Mucosa of gallbladder (tissue), 1 donor: Measurements from ENCODE around the gene PIK3CD. TPM values are rescaled to one million over a fixed set of nuclear protein-coding genes. Genes with fewer than 3 reads are reported as not detected.
A peak's percentile ranks its signal among the peaks of the same experiment; 100 is the strongest.
"Not testable (repeated sequence)": the region's sequence is repeated elsewhere in the genome, so short reads cannot be mapped to it uniquely, and the experiment has no call there.

Source experiments
- DNase-seq: peaks from one replicate; pipeline ENCODE4 v3.0.0-alpha.2; 2020; ENCODE audit warnings: low spot score
- total RNA-seq: library from RNA; stranded (reverse); gene quantifications from one replicate; pipeline ENCODE4 v1.2.1, GENCODE V29; 2021
- donor health status: DM: no; HTN: no; CAD: no.

Gene PIK3CD
- total RNA-seq, 1 donor from 2014 or later = 17.6 TPM

DNA sequence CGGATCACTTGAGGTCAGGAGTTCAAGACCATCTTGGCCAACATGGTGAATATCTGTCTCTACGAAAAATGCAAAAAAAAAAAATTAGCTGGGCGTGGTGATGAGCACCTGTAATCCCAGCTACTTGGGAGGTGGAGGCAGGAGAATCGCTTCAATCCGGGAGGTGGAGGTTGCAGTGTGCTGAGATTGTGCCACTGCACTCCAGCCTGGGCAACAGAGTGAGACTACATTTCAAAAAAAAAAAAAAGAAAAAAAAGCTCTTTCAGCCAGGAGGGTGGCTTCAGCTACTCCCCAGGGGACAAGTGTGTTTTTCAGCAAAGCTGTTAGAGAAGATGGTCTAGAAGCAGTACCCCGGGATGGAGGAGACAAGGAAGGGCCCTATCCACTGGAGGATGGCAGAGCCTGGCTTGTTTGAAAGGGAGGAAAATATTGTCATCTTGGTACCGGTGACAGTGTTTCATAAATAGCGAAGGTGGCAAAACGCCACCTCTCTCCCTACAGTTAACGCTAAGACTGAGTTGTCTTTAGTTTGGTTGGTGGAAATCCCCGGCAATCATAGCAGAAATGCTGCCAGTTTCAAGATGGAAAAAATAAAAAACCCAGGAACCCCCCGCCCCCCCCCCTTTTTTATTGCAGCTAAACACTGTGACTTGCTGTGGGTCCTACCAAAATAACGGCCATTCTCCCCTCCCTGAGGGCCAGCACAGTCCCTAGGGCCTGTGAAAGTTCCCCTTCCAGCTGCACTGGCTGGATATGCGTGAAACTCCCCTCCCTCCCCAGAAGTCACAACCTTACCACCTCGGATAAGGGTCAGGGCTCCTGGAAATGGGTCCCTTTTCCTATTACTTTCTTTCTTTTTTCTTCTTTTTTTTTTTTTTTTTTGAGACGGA, 3.5 kb downstream of the PIK3CD start:
- DNase-seq = no peak

DNA sequence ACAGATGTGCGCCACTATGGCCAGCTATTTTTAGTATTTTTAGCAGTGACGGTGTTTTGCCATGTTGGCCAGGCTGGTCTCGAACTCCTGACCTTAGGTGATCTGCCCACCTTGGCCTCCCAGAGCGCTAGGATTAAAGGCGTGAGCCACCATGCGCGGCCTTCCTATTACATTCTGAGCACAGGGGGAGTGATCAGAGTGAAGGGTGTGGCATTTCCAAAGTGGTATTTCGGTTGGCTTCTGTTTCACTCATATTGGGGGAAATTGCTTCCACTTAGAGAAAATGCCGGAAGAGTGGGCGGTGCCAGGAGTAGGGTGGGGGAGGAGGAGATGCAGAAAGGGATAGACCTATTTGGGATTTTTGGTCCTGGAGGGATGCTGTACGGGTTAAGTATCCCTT, 4.3 kb downstream of the PIK3CD start:
- DNase-seq = no peak

DNA sequence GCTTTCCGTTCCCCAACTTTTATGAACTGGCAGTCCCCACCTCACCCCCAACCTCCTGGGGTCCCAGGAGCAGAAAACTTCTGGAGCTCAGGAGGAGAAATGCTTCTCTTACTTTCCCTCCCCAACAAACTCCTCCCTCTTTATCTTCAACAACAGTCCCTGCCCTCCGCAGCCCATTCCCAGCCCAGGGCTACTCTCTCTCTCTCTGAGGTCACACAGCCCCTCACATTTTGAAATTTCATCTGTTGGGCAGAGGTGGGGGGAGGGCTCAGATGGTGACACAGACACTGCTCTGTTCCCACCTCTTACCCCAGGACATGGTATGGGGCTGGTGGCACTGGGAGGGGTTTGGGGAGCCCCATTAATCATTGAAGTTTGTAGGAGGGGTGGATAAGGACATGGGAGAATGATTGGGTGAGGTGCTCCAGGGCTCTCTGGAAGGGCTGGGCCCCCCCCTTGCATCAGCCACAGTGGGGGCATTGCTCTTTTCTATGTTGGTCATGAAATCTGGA, 6.0 kb downstream of the PIK3CD start:
- no peak for DNase-seq

DNA sequence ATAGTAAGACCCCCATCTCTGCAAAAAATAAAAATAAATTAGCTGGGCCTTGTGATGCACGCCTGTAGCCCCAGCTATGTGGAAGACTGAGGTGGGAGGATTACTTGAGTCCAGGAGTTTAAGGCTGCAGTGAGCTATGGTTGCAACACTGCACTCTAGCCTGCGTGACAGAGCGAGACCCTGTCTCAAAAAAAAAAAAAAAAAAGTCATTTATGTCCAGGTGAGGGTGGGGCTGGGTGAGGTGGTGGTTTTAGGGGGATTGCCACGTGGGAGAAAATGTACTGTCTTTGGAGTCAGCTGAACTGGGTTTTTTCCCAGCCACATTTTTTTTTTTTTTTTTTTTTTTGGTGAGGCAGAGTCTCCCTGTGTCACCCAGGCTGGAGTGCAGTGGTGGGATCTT, 6.7 kb downstream of the PIK3CD start:
- DNase-seq = no peak

DNA sequence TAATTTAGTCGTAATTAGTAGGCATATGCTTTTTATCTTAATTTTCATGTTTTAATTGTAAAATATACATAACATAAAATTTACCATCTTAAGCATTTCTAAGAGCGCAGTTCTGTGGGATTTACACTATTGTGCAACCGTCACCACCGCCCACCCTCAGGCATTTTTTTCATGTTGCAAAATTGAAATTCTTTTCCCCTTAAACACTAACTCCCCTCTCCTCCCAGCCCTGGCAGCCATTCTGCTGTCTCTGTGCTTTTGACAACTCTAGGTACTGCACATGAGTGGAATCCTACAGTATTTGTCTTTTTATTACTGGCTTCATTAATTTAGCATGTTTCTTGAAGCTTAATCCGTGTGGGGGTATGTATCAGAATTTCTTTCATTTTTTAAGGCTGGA, 7.8 kb downstream of the PIK3CD start:
- no peak for DNase-seq

DNA sequence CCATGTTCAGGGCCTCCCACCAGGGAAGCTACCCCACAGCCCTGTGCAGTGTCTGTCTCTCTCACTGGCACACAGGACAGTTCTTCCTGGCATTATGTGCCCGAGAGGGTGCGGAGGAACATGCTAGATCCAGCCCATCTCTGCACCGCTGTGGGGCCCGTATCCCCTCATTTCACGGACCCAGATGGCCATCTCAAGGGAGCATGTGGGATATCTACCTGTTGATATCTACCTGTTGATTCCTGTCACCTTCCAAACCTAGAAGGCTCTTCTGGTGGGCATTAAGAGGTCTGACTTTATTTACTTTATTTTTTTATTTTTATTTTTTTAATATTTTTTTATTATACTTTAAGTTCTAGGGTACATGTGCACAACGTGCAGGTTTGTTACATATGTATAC, 11.7 kb downstream of the PIK3CD start:
- DNase-seq = no peak

DNA sequence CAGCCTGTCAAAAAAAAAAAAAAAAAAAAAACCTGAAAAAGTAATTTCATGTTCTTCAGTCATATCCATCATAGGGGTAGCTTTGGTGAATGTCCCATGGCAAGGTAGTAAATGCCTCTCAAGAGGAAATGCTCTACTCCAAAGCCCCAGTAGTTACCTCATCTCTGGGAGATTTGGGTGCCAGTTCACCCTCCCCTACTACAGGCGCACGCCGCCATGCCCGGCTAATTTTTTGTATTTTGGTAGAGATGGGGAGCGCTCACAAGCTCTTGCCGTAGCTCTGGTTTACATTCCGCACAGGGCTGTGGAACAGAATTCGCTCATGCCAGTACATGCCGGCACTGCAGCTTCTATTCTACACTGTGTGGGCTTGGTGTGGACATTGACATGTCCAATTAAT, 13.7 kb downstream of the PIK3CD start:
- no peak for DNase-seq

DNA sequence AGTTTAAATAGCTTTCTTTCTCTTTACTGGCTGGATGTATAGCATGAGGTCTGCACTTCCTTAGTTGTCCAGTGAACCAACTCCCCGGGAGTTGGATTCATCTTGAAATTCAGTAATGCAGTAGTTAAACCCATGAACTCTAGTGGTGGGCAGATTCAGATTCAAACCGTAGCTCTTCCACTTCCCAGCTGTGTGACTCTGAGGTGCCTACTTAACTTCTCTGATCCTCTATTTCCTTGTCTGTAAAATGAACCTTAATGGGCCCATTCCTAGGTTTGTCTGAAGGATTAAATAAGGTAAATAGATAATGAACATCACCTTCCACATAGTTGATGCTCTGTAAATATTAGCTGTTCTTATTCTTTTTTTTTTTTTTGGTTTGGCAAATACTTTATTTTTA, 16.5 kb downstream of the PIK3CD start:
- DNase-seq = no peak

DNA sequence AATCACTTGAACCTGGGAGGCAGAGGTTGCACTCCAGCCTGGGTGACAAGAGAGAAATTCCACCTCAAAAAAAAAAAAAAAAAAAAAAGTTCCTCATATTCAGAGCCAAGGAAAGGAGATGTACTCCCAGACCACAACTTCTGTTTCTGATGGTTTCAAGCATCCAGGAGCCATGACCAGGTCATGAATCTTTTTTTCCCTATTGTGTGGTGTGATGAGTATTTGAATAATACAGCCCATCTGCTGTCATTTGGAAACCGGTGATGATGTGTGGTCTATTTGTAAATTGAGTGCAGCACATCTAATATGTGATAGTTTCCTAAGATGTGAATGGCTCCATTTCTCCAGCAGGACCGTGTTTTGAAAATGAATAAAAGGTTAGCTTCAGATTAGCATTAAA, 18.6 kb downstream of the PIK3CD start:
- no peak for DNase-seq

DNA sequence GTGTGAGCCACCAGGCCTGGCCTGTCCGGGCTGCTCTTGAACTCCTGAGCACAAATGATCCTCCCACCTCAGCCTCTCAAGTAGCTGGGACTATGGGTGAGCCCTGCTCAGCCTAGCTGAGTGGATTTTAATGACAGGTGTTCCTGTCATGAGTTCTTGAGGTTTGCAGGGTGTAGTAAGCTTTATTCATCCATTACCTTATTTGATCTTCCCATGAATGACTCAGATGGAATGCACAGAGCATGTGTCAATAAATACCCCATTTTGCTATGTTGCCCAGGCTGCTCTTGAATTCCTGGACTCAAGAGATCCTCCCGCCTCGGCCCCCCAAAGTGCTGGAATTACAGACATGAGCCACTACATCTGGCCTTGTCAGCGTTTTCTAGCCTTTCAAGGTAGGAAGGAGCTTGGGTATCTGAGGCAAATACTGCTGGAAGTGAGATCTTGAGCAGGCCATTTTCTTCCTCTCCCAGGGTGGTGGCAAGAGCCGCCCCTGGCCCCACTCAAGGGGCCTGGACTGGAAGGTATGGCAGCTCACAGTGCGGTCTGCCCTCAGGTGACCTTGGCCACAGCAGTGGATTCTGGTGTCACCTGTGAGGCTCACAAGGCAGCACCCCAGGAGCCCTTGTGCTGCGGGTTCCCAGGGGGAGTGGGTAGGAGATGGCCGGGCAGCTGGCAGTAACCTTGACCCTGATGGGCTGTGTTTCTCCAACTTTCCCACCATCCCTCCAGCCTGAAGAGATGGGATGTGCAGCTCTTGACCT, 20.0 kb downstream of the PIK3CD start:
- no peak for DNase-seq

DNA sequence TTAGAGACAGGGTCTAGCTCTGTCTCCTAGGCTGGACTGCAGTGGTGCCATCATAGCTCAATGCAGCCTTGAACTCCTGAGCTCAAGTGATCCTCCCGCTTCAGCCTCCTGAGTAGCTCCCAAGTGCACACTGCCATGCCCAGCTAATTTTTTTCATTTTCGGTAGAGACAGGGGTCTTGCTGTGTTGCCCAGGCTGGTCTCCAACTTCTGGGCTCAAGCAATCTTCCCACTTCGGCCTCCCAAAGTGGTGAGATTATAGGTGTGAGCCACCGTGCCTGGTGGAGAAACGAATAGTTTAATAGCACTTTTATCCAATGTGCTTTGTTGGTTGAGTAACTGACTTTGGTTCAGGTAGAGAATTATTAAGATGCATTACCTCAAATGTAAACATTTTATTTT, 20.9 kb downstream of the PIK3CD start:
- DNase-seq = no peak

DNA sequence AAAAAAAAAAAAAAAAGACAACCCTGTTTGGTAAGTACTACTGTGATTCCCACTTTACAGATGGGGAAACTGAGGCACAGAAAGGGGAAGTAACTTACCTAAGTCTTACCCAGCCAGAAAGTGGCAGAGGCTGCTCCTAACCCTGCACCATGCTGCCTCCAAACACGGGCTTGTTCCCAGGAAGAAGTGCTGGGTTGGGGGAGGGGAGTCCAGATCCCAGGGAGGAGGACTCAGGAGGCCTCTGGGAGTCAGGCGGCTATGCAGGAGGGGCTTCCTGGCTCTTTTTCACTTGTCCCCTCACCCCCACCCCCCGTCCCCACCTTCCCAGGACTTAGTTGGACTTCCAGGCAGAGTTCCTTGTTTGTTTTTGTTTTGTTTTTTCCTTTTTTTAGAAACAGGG, 23.9 kb downstream of the PIK3CD start:
- DNase-seq = no peak

DNA sequence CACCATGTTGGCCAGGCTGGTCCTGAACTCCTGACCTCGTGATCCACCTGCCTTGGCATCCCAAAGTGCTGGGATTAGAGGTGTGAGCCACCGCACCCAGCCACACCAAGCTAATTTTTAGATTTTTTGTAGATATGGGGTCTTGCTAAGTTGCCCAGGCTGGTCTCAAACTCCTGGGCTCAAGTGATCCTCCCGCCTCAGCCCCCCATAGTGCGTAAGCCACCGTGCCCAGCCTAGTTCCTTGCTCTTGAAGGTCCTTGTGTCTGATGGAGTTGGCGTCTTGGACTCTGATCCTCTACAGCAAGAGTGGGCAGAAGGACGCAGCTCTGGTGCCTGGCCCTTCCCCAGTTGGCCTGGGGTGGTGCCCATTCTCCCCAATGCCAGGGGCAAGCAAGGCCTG, 24.6 kb downstream of the PIK3CD start:
- not testable (repeated sequence) for DNase-seq

DNA sequence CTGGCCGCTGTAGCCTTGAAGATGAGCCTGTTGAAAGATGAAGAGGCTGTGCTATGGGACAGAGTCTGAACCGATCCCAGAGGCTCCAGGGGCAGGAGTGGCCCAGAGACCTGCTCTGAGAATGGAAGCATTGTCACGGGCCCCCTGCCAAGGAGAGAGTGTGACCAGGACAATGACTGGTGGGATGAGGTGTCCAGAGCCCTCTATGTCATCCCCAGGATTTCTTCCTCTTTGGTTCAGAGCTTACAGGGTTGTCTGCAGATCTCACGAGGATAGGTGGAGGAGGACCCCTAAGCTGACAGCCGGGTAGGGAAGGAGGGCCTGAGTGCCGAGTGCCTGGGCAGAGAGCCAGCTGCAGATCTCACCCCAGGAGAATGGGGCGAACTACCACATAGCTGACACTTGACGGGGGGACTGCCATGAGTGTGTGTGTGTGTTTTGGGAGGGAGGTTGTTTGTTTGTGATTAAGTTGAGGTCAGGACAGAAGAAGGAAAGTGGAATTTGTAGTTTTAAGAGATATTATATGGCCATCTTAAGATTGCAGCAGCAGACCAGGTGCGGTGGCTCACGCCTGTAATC, 25.4 kb downstream of the PIK3CD start:
- no peak for DNase-seq

DNA sequence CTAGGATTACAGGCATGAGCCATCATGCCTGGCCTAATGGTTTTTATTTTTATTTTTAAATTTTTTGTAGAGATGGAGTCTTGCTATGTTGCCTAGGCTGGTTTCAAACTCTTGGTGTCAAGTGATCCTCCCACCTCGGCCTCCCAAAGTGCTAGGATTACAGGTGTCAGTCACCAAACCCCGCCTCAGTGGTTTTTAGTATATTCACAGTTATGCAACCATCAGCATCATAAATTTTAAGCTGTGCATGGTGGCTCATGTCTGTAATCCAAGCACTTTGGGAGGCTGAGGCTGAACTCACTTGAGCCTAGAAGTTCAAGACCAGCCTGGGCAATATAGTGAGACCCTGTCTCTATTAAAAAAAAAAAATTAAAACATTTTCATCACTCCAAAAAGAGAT, 28.6 kb downstream of the PIK3CD start:
- no peak for DNase-seq

DNA sequence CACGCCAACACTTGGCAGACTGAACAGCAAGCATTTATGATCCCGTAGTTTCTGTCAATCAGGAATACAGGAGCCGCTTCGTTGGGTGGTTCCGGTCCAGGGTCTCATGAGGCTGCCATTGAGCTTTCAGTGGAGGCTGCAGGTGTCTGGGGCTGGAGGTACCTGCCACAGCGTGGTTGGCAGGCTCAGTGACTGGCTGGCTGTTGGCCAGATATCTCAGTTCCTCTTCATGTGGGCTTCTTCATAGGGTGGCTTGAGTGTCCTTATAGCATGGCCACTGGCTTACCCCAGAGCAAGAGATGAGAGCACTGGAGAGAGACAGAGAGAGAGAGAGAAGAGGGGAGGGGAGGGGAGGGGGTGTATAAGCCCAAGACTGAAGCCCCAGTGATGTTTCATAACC, 29.3 kb downstream of the PIK3CD start:
- no peak for DNase-seq

DNA sequence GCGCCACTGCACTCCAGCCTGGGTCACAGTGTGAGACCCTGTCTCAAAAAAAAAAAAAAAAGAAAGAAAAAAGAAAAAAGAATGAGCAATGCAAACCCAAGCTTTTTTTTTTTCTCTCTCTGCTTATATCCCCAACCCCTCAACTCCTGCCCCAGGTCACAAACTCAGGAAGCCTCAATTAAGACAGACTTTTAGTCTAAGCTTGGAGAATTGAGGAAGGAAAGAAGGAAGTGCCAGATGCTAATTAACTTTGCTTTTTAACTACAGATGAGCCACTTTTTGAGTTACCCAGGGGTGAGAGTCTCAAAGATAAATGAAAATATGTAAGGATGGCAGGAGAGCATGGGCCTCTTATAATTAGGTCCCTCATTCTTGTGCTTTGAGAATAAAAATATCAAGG, 33.3 kb downstream of the PIK3CD start:
- DNase-seq = no peak

DNA sequence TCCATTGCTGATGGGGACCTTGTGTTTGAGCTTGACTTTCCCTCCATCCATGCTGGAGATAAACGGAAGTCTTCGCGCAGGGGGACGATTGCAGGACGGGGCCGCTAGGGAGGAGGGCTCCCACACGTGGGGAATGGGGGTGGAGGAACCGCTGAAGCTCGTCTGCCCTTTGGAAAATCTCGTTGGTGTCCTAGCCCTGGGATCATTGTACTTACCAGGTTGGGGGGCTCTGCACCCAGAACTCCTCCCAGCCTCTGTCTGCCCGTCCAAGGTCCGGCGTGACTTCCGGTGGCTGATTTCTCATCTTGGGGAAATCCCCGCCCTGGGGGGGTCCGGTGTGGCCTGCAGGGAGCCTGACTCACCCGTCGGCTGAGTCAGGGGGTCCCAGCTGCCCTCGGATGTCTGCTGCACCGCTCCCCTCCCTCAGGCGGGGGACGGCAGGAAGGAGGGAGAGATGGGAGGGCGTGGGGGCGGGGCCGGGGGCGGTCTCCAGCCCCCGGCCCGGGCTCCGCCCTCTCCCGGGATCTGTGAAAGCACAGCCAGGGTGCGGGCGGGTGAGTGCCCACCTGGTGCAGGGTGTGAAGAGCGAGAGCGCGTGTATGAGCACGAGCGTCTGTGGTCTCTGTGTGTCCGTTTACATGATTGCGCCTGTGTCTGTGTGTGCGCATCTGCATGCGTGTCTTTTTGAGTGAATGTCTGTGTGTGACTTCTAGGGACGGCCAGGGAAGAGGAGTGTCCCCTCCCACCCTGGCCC, 35.8 kb downstream of the PIK3CD start:
- DNase-seq = no peak

DNA sequence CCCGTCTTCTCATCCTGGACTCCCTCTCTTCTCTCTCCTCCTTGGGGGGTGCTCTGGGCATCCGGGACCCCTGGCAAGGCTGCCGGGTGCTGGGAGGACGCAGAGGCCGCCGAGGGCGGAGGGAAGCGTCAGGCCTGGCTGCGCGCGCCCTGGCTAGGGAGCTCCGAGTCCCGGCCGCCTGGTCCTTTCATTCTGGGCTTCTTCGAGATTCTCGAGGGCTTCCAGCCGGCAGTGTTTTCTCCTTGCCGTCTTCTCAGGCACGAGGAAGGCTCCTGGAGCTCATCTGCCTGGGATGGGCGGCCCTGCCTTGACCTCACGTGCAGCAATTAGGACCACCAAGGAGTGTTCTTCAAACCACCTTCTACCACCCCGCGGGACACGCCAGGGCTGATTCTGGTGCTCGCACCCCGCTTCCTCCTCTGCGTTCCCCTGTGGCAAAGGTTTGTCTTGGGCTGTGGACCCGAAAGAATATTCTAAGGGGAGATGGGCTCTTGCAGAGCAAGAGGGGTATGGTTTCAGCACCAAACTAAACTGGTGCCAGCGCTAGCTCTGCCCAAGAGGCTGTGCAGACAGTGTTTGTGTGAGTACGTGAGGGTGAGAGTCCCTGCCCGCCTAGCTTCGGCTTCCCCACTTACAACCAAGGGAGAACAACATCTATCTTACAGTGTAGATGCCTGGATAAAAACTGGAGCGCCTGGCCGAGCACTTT, 36.5 kb downstream of the PIK3CD start:
- no peak for DNase-seq

DNA sequence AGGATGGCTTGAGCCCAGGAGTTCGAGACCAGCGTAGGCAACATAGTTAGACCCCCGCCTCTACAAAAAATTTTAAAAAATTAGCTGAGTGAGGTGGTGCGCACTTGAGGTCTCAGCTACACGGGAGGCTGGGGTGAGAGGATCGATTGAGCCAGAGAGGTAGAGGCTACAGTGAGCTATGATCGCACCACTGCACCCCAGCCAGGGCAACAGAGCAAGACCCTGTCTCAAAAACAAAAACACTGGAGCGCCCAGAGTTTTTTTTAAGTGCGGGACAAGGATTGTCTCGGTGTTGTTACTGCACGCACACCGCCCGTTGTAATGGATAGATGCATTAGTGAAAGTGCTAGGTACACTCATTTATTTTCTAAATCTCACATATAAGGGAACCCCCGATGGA, 37.1 kb downstream of the PIK3CD start:
- DNase-seq = no peak

DNA sequence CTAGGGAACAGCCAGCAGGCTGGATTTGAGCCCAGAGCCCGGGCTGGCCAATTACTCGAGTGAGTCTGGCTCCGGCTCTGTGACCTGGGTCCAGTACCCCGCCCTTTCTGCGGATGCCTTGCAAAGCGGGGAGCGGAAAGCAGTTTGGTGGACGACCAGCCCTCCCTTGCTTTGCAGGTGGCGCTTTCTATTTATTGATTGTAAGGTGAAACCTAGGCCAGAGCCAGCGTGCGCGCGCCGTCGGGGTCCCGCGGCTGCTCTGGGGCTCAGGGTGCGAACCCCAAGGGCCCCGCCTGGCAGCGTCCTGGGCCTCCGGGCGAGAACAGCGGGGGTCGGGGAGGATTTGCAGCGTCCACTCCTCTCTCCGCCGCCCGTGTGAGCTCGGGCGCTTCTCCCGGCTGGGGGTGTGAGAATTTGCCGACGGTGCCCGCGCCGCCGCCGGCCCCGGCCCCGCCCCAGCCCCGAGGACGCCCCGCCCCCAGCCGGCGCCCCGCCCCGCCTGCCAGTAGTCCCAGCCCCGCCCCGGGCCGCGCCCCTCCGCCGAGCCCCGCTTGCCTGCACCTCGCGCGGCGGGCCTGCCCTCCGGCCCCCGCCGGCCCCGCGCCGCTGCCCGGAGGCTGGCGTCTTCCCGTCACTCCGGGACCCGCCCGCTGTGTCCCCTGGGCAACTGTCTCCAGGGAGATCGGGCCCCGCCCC, 37.6 kb downstream of the PIK3CD start:
- DNase-seq = peak; percentile 73
